Measurements from ENCODE around the gene PARP14.

PARP14 gene

DNA sequence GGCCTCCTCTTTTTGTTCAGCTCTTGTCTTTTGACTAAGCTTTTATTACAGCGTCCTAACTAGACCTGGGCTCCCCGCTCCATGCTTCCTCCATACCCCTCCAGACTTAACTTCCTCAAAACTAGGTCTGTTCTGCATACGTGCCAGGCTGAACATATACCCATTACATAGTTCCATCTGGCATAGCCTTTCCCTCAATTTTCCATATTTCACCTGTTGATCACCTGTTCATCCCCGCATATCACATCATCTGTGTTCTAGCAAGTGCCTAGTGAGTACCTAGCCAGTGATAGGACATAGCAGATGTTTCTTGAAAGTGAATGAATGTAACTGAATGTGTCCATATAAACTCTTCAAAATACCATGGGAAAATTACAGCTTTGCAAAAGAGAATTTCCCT is 36.0 kb downstream of the PARP14 start:
- no peak overlapping the region for H3K4me3 ChIP-seq (ENCODE audit: low read length)
- H3K27me3 ChIP-seq (replicated peaks; ENCODE audit: insufficient read depth, low read length): no peaks in the 10 kb centered on the region
- no peak for DNase-seq
- no peak overlapping the region for H3K4me2 ChIP-seq (ENCODE audit: low read depth, low read length)
- H4K20me1 ChIP-seq (ENCODE audit: insufficient read depth, low read length): no peaks in the 10 kb centered on the region
- no peaks in the 10 kb centered on the region for H3F3A ChIP-seq (ENCODE audit: insufficient read depth, low read length)
- H3K9ac ChIP-seq (ENCODE audit: low read length): no peak overlapping the region
- no peak overlapping the region for H2AFZ ChIP-seq (ENCODE audit: low read length)
- H3K36me3 ChIP-seq (replicated peaks; ENCODE audit: insufficient read depth, low read length): no peaks in the 10 kb centered on the region
- no peaks in the 10 kb centered on the region for H3K79me2 ChIP-seq (ENCODE audit: low read length)
- no peak overlapping the region for H3K27ac ChIP-seq (ENCODE audit: low read length)
- H3K4me1 ChIP-seq (ENCODE audit: low read length): no peaks in the 10 kb centered on the region
- TF ChIP-seq EZH2 (optimal IDR thresholded peaks at IDR 0.05; ENCODE audit: low read depth, low read length): no peak
- TF ChIP-seq, protein P1, sequence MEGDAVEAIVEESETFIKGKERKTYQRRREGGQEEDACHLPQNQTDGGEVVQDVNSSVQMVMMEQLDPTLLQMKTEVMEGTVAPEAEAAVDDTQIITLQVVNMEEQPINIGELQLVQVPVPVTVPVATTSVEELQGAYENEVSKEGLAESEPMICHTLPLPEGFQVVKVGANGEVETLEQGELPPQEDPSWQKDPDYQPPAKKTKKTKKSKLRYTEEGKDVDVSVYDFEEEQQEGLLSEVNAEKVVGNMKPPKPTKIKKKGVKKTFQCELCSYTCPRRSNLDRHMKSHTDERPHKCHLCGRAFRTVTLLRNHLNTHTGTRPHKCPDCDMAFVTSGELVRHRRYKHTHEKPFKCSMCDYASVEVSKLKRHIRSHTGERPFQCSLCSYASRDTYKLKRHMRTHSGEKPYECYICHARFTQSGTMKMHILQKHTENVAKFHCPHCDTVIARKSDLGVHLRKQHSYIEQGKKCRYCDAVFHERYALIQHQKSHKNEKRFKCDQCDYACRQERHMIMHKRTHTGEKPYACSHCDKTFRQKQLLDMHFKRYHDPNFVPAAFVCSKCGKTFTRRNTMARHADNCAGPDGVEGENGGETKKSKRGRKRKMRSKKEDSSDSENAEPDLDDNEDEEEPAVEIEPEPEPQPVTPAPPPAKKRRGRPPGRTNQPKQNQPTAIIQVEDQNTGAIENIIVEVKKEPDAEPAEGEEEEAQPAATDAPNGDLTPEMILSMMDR (IDR thresholded peaks at IDR 0.05; ENCODE audit: low read length): no peak
- TF ChIP-seq EZH2phosphoT487 (IDR thresholded peaks at IDR 0.05; ENCODE audit: low read length): no peak
- H3K9me2 ChIP-seq (replicated peaks; ENCODE audit: insufficient read depth, low read length): no peaks in the 10 kb centered on the region
- no peaks in the 10 kb centered on the region for H3K9me3 ChIP-seq (replicated peaks; ENCODE audit: insufficient read depth, low read length)

DNA sequence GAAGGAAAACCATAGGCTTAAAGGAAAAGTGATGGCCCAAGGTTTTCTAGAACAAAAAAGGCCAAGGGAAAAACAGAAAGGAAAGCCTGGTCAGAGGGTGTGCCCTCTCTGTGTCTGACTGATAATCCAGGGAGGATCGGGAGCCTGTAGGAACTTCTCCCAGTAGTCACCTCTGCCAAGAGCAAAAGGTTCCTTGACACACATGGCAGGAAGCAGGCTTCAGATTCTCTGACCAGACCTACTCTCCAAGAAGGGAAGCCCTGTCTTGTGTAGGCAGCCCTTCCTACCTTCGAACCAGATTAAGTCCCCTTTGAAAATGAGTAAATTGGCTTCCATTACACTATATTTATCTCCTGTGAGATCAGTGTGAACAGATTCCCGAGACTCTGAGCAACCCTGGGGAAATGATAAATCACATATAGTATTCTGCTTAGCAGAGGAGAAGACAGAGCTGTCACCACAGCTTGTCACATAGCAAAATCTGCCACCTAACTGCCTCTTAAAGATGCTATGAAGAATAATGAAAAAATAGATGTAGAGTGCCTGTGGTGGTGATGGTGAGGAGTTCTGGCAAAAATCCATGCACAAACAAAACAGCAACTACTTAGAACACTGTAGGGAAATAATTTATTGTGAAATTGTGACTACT is 38.8 kb downstream of the PARP14 start:
- Histone ChIP-seq H3K9ac (ENCODE audit: low read length) (no peak overlapping the region), H3K36me3 (replicated peaks; ENCODE audit: insufficient read depth, low read length) (no peaks in the 10 kb centered on the region), H3K9me2 (replicated peaks; ENCODE audit: insufficient read depth, low read length) (no peaks in the 10 kb centered on the region), H3K4me3 (ENCODE audit: low read length) (no peak overlapping the region), H3K79me2 (ENCODE audit: low read length) (no peaks in the 10 kb centered on the region), H3K9me3 (replicated peaks; ENCODE audit: insufficient read depth, low read length) (no peaks in the 10 kb centered on the region), H3F3A (ENCODE audit: insufficient read depth, low read length) (no peaks in the 10 kb centered on the region), H3K27me3 (replicated peaks; ENCODE audit: insufficient read depth, low read length) (no peaks in the 10 kb centered on the region), H3K4me1 (ENCODE audit: low read length) (no peaks in the 10 kb centered on the region), H4K20me1 (ENCODE audit: insufficient read depth, low read length) (no peaks in the 10 kb centered on the region), H3K27ac (ENCODE audit: low read length) (no peak overlapping the region), H2AFZ (ENCODE audit: low read length) (no peak overlapping the region), H3K4me2 (ENCODE audit: low read depth, low read length) (no peak overlapping the region)
- TF ChIP-seq, protein P1 (IDR thresholded peaks at IDR 0.05; ENCODE audit: low read length): no peak
- no peak for TF ChIP-seq EZH2 (optimal IDR thresholded peaks at IDR 0.05; ENCODE audit: low read depth, low read length)
- TF ChIP-seq EZH2phosphoT487 (IDR thresholded peaks at IDR 0.05; ENCODE audit: low read length): no peak
- no peak for DNase-seq

DNA sequence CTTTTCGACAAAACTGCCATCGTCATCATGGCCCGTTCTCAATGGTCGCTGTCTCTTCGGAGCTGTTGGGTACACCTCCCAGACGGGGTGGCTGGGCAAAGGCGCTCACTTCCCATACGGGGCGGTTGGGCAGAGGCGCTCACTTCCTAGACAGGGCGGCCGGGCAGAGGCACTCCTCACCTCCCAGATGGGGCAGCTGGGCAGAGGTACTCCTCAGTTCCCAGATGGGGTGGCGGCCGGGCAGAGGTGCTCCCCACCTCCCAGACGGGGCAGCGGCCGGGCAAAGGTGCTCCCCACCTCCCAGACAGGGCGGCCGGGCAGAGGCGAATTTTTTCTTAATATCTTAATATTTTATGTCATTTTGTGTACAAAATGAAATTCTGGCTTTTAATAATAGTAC is 44.5 kb downstream of the PARP14 start:
- Histone ChIP-seq H3K4me2 (ENCODE audit: low read depth, low read length) (no peak overlapping the region), H3K9ac (ENCODE audit: low read length) (no peak overlapping the region), H3K4me3 (ENCODE audit: low read length) (no peak overlapping the region), H3K9me2 (replicated peaks; ENCODE audit: insufficient read depth, low read length) (no peaks in the 10 kb centered on the region), H4K20me1 (ENCODE audit: insufficient read depth, low read length) (no peaks in the 10 kb centered on the region), H3K9me3 (replicated peaks; ENCODE audit: insufficient read depth, low read length) (no peaks in the 10 kb centered on the region), H3K4me1 (ENCODE audit: low read length) (no peaks in the 10 kb centered on the region), H3K79me2 (ENCODE audit: low read length) (no peaks in the 10 kb centered on the region), H3K27me3 (replicated peaks; ENCODE audit: insufficient read depth, low read length) (no peaks in the 10 kb centered on the region), H3F3A (ENCODE audit: insufficient read depth, low read length) (no peaks in the 10 kb centered on the region), H3K27ac (ENCODE audit: low read length) (no peak overlapping the region), H2AFZ (ENCODE audit: low read length) (no peak overlapping the region), H3K36me3 (replicated peaks; ENCODE audit: insufficient read depth, low read length) (no peaks in the 10 kb centered on the region)
- no peak for TF ChIP-seq EZH2 (optimal IDR thresholded peaks at IDR 0.05; ENCODE audit: low read depth, low read length)
- TF ChIP-seq, protein P1 (IDR thresholded peaks at IDR 0.05; ENCODE audit: low read length): no peak
- no peak for DNase-seq
